ENCODE results near the gene CD200R1L. TPM values are rescaled to one million over a fixed set of nuclear protein-coding genes. Genes with fewer than 3 reads are reported as not detected.

CD200R1L gene
- total and polyA plus RNA-seq, 10 donors: not detected

- intact Hi-C loops (cut with DNase I; ENCODE audit: low total_unique reads): no loop called here
- H3K4me1 ChIP-seq: peaks cover 0 to 10% (median 7%) of the 10 kb centered on the region in 6 donors
- 48 to 65% (median 63%) methylated on average over 2 of the region's 2 CpGs for WGBS, 5 donors
- no peaks in the 10 kb centered on the region for H3K36me3 ChIP-seq
- DNase-seq: no peak
- H3K9me3 ChIP-seq: no peaks in the 10 kb centered on the region
- H3K27me3 ChIP-seq (replicated peaks in 1 of 7): no peaks in the 10 kb centered on the region
- no peak for TF ChIP-seq POLR2AphosphoS5 (IDR thresholded peaks at IDR 0.05)
- TF ChIP-seq POLR2A (IDR thresholded peaks at IDR 0.05): no peak
- TF ChIP-seq CTCF (IDR thresholded peaks at IDR 0.05 in 8 of 11, conservative IDR thresholded peaks at IDR 0.05 in 3 of 11): no peak
- no peak overlapping the region for H3K4me3 ChIP-seq
- no peak overlapping the region for H3K27ac ChIP-seq
Measured at GRCh38 chr3:112767177-112767576, 79.5 kb downstream of the CD200R1L start.

Other genes starting within 250 kb of the CD200R1L start
- 10 to 100 TPM; 10.7 to 99.9 (median 37.8) TPM for gene CCDC80, start 205.7 kb downstream of the CD200R1L start, total RNA-seq
- 10 to 100 TPM in 1 of 3 donors, 1 to 10 TPM in 2; 5.2 to 17.1 (median 6.8) TPM for gene CCDC80, start 205.7 kb downstream of the CD200R1L start, polyA plus RNA-seq
- gene CD200R1, start 128.2 kb upstream of the CD200R1L start, total RNA-seq: 10 to 100 TPM in 5 of 7 donors, 1 to 10 TPM in 2; 9.2 to 14.0 (median 10.9) TPM
- gene CD200R1, start 128.2 kb upstream of the CD200R1L start, polyA plus RNA-seq: 1 to 10 TPM in 2 of 3 donors, under 1 TPM in 1; 0.91 to 1.4 (median 1.3) TPM
- gene GTPBP8, start 144.1 kb upstream of the CD200R1L start, total RNA-seq: 10 to 100 TPM; 12.2 to 27.9 (median 14.8) TPM
- 1 to 10 TPM; 5.1 to 7.7 (median 7.4) TPM for gene GTPBP8, start 144.1 kb upstream of the CD200R1L start, polyA plus RNA-seq

Measured in spleen (tissue), 11 donors.